ENCODE data around the gene RNF183. TPM values are rescaled to one million over a fixed set of nuclear protein-coding genes. Genes with fewer than 3 reads are reported as not detected.
A peak's percentile ranks its signal among the peaks of the same experiment; 100 is the strongest.

Gene RNF183
- total and polyA plus RNA-seq, 9 of the 15 experiments (the other 6 are each of a cell fraction or from before 2014, with no cell fraction given) = 0.04 to 2.0 (median 0.16) TPM; not detected in 5

GRCh38 chr9:113345671-113346070, 42.5 kb upstream of the RNF183 start:
- ChIA-PET CTCF (ENCODE audit: low intra/inter-chr PET ratio) (no interaction called here), POLR2A (interaction anchor here (1.1 kb wide), 1 partner anchor 21 kb away, joined by 4 read pairs; no protein-coding TSS in a partner anchor)
- Histone ChIP-seq H3K27ac (ENCODE audit: extremely low read depth, low read depth, low read length) (no peak overlapping the region), H3K4me2 (ENCODE audit: insufficient read depth, low read length) (no peak overlapping the region), H3K36me3 (ENCODE audit: control insufficient read depth, insufficient read depth, low read length) (no peaks in the 10 kb centered on the region), H3K9me3 (replicated peaks; ENCODE audit: control insufficient read depth, insufficient read depth, low read depth, low read length) (no peaks in the 10 kb centered on the region), H3K9me1 (ENCODE audit: control insufficient read depth, insufficient read depth, low read length) (no peaks in the 10 kb centered on the region), H3K79me2 (ENCODE audit: control insufficient read depth, insufficient read depth, low read length) (no peaks in the 10 kb centered on the region), H2AFZ (ENCODE audit: low read depth, low read length) (no peak overlapping the region; the same call in 1 of the 2 replicates), H3K4me3 (no peak overlapping the region), H3K9ac (ENCODE audit: insufficient read depth in 1 of 2, low read depth in 2 of 2, low read length in 2 of 2) (no peak overlapping the region), H3K4me1 (replicated peaks in 1 of 2; ENCODE audit: control insufficient read depth in 2 of 2, insufficient read depth in 2 of 2, low read length in 2 of 2) (peaks cover 15% of the 10 kb centered on the region in 2 experiments; a peak in 4 of 5 replicates), H4K20me1 (replicated peaks; ENCODE audit: control insufficient read depth, insufficient read depth, low read length) (no peaks in the 10 kb centered on the region), H3K27me3 (ENCODE audit: control insufficient read depth in 2 of 2, insufficient read depth in 2 of 2, low read length in 2 of 2) (no peaks in the 10 kb centered on the region)
- WGBS (ENCODE audit: insufficient coverage, low coverage, missing lambda C conversion rate) = 26% methylated on average over 1 of the region's 1 CpG
- intact Hi-C loops (cut with micrococcal nuclease) (no loop called here), in situ Hi-C loops (cut with MboI) (no loop called here)
- FAIRE-seq = no peak
- ATAC-seq = no peak
- BruUV-seq (replicated peaks) = no TSS peak
- DNase-seq (ENCODE audit: extremely low read depth in 1 of 4, low spot score in 3 of 4) = no peak
- TF ChIP-seq SRSF3 (IDR thresholded peaks at IDR 0.05; ENCODE audit: insufficient read depth, low read length) (no peak), KDM4B (IDR thresholded peaks at IDR 0.05; ENCODE audit: borderline replicate concordance in 2 of 2, low read depth in 1 of 2) (no peak), DEAF1 (CRISPR knock-in tag; IDR thresholded peaks at IDR 0.05) (peak; percentile 27; the same call in 1 of the 2 replicates), MEF2D (tag; conservative IDR thresholded peaks at IDR 0.05; ENCODE audit: low read depth) (peak; percentile 92), HSF4 (CRISPR knock-in tag; IDR thresholded peaks at IDR 0.05; ENCODE audit: borderline replicate concordance) (peak; percentile 65; the same call in 1 of the 2 replicates), TEAD2 (tag; IDR thresholded peaks at IDR 0.05) (peak; percentile 92), ZNF41 (CRISPR knock-in tag; conservative IDR thresholded peaks at IDR 0.05) (peak; percentile 94), CAMTA2 (CRISPR knock-in tag; conservative IDR thresholded peaks at IDR 0.05) (no peak), FOXP4 (CRISPR knock-in tag; IDR thresholded peaks at IDR 0.05; ENCODE audit: borderline replicate concordance) (no peak), DMBX1 (CRISPR knock-in tag; IDR thresholded peaks at IDR 0.05; ENCODE audit: borderline replicate concordance) (peak; percentile 97), GTF2E2 (tag; IDR thresholded peaks at IDR 0.05) (no peak), ILK (tag; IDR thresholded peaks at IDR 0.05; ENCODE audit: borderline replicate concordance, low read depth) (peak; percentile 88), SRF (CRISPR knock-in tag; IDR thresholded peaks at IDR 0.05) (peak in 1 of 2 experiments; percentile 50; a peak in 1 of 4 replicates), KDM1A (IDR thresholded peaks at IDR 0.05) (no peak), GTF2A2 (tag; IDR thresholded peaks at IDR 0.05) (peak; percentile 92), YY1 (IDR thresholded peaks at IDR 0.05; ENCODE audit: borderline replicate concordance in 1 of 3, control insufficient read depth in 1 of 3, extremely low read depth in 1 of 3, insufficient read depth in 3 of 3, insufficient read length in 1 of 3, insufficient replicate concordance in 2 of 3, low read depth in 1 of 3, low read length in 2 of 3) (no peak), ZNF449 (CRISPR knock-in tag; IDR thresholded peaks at IDR 0.05) (peak; percentile 96)
